ENCODE measurements around the gene METTL27. TPM values are rescaled to one million over a fixed set of nuclear protein-coding genes. Genes with fewer than 3 reads are reported as not detected.
"Not testable (repeated sequence)": the region's sequence is repeated elsewhere in the genome, so short reads cannot be mapped to it uniquely, and the experiment has no call there.

METTL27 gene
- total RNA-seq, 1 experiment from 2014 or later, result 0.12 TPM

GRCh38 chr7:73821597-73822285 is 20.6 kb downstream of the METTL27 start:
- not testable (repeated sequence) for DNase-seq (ENCODE audit: low read depth)

DNA sequence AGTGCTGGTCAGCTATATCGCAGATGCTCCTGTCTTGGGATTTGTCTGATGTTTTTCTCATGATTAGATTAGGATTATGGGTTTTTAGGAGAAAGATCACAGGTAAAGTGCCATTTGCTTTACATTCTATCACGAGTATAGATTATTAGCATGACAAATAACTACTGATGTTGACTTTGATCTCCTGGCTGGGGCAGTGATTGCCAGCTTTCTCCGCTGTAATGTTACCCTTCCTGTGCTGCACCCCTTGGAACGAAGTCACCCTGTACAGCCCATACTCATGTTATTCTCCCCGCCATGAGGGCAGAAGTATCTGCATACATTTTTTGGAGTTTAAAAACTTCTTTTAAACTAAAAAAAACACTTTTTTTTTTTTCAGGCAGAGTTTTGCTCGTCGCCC is 22.3 kb downstream of the METTL27 start:
- no peak for DNase-seq (ENCODE audit: low read depth)

- DNase-seq (ENCODE audit: low read depth), result no peak
Observed at GRCh38 chr7:73817121-73817520, 25.2 kb downstream of the METTL27 start.

- DNase-seq (ENCODE audit: low read depth), result no peak
Observed at GRCh38 chr7:73815436-73815835, 26.9 kb downstream of the METTL27 start.

DNA sequence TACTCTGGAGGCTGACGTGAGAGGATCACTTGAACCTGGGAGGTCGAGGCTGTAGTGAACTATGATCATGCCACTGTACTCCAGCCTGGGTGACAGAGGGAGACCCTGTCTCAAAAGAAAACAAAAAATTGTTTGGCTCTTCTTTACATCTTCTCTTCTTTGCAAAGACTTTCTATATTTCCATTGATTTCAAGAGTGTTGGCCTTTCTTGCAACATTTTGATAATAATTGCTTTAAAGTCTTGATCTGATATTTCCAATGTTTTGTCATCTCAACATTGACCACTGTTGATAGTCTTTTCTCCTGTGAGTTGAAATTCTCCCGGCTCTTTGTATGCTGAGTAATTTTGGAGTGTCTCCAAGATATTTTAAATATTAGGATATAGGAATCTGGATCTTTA is 29.3 kb downstream of the METTL27 start:
- no peak for DNase-seq (ENCODE audit: low read depth)

DNA sequence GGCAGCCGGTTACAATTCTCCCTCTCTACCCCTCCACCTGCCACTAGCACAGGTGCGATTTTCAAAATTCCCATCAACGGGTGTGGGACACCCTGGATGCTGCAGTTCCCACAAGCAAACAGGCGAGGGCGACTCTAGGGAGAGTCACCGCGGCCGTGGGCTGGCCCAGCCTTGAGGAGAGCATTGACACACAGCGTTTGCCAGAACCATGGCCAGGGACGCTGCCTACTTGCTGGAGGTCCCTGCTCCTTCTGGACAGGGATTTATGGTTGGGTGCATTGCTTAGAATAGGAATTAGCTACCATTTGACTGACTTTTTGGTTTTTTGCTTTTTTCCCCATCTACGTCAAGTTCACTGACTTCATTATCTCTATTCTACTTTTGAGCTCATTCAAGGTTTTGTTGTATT is 30.6 kb downstream of the METTL27 start:
- peak; percentile 58 for DNase-seq (ENCODE audit: low read depth)

DNA sequence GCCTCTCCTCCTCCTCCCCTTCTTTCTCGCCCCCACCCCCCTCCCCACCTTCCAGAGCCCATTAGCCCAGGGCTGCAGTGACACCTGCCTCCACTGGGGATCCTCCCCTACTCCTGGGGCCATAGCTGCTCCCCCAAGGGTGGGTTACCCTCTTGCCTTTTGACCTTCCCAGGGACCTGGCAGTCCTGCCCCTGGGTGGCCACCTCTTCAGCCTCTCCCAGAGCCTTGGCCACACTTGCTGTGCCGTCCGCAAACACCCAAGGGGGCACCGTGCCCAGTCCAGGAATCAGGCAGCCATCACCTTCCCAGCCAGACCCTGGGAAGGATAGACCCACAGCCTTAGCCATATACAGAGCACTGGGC is 31.3 kb downstream of the METTL27 start:
- DNase-seq (ENCODE audit: low read depth), result no peak

DNA sequence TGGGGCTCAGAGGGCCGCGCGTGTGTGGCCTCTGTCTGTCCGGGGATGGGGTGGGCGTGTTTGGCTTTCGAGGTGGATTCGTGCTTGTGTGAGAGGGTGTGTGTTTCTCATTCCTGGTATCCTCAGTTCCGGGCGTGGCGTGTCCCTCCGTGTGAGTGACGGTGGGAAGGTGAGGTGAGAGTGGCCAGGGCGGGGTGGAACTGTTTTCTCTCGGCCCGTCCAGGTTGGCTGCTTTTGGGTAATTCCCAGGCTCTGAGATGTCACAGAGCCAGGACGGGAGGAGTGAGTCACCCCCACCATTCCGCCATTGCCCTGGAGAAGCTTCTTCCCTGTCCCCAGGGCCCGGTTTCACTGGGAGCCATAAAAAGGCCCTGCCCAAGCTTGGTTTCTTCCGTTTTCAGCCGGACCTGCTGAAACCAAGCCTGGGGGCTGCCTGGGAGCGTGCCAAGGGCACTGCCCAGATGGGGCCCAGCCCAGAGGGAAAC is 32.8 kb downstream of the METTL27 start:
- DNase-seq (ENCODE audit: low read depth), result peak; percentile 78

DNA sequence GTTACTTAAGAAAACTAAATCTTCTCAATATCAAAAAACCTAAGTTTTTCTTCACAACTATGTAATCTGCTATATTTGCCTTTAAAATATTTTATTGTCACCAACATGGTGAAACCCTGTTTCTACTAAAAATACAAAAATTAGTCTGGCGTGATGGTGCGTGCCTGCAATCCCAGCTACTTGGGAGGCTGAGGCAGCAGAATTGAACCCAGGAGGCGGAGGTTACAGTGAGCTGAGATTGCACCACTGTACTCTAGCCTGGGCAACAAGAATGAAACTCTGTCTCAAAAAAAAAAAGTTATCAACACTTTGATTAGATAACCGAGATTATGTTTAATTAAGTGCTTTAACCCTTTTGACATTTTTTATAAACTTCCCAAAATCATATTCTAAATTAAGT is 39.9 kb downstream of the METTL27 start:
- DNase-seq (ENCODE audit: low read depth), result no peak

DNA sequence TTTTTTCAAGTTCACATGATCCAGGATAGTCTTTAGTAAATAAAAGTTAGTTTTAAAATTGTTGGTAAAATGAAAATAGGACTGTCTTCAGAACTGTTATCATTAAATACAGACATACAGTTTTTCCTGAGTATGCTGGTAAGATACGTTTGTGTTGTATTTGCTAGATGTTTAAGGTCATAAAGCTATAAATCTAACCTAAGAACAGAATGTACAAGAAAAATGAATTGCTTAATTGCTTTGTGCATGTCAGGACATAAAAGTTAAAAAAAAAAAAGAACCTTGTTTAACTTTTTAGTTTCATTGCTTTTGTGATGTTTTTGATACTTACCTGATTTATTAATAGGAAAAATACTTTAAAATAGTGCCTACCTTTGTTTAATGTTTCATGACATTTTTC is 40.7 kb downstream of the METTL27 start:
- DNase-seq (ENCODE audit: low read depth), result no peak

- peak; percentile 62 for DNase-seq (ENCODE audit: low read depth)
Observed at GRCh38 chr7:73799282-73800141, 42.8 kb downstream of the METTL27 start.

- not testable (repeated sequence) for DNase-seq (ENCODE audit: low read depth)
Observed at GRCh38 chr7:73797176-73797575, 45.1 kb downstream of the METTL27 start.

DNA sequence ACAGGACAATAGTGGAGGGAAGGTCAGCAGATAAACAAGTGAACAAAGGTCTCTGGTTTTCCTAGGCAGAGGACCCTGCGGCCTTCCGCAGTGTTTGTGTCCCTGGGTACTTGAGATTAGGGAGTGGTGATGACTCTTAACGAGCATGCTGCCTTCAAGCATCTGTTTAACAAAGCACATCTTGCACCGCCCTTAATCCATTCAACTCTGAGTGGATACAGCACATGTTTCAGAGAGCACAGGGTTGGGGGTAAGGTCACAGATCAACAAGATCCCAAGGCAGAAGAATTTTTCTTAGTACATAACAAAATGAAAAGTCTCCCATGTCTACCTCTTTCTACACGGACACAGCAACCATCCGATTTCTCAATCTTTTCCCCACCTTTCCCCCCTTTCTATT is 45.7 kb downstream of the METTL27 start:
- not testable (repeated sequence) for DNase-seq (ENCODE audit: low read depth)

- DNase-seq (ENCODE audit: low read depth), result not testable (repeated sequence)
Observed at GRCh38 chr7:73795188-73795587, 47.1 kb downstream of the METTL27 start.

DNA sequence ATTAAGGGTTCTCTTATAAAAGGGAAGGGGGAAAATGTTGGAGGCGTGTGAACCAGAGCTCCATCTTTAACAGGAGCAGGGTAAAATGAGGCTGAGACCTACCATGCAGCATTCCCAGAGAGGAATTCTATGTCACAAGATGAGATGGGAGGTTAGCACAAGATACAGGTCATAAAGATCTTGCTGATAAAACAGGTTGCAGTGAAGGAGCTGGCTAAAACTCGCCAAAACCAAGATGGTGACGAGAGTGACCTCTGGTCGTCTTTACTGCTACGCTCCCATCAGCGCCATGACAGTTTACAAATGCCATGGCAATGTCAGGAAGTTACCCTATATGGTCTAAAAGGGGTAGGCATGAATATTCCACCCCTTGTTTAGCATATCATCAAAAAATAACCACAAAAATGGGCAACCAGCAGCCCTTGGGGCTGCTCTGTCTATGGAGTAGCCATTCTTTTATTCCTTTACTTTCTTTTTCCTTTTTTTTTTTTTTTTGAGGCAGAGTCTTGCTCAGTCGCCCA is 51.1 kb downstream of the METTL27 start:
- peak; percentile 45 for DNase-seq (ENCODE audit: low read depth)

- DNase-seq (ENCODE audit: low read depth), result no peak
Observed at GRCh38 chr7:73789051-73789450, 53.3 kb downstream of the METTL27 start.

GRCh38 chr7:73787786-73788048 is 54.6 kb downstream of the METTL27 start:
- DNase-seq (ENCODE audit: low read depth), result not testable (repeated sequence)

- no peak for DNase-seq (ENCODE audit: low read depth)
Observed at GRCh38 chr7:73786588-73786987, 55.7 kb downstream of the METTL27 start.

Other genes starting within 250 kb of the METTL27 start
- gene MLXIPL, start 218.0 kb downstream of the METTL27 start, total RNA-seq (2014; rRNA removed; shearing (Covaris generic)), result not detected in 2 replicates
- 2.0 and 2.1 TPM in 2 replicates for gene VPS37D, start 174.7 kb downstream of the METTL27 start, total RNA-seq (2014; rRNA removed; shearing (Covaris generic))
- 2.3 and 2.5 TPM in 2 replicates for gene DNAJC30, start 159.1 kb downstream of the METTL27 start, total RNA-seq (2014; rRNA removed; shearing (Covaris generic))
- gene BUD23, start 158.9 kb downstream of the METTL27 start, total RNA-seq (2014; rRNA removed; shearing (Covaris generic)), result 54.5 and 55.3 TPM in 2 replicates
- gene STX1A, start 122.8 kb downstream of the METTL27 start, total RNA-seq (2014; rRNA removed; shearing (Covaris generic)), result 36.4 and 45.6 TPM in 2 replicates
- gene ABHD11, start 103.7 kb downstream of the METTL27 start, total RNA-seq (2014; rRNA removed; shearing (Covaris generic)), result 19.8 and 20.7 TPM in 2 replicates
- not detected in 2 replicates for gene CLDN3, start 72.2 kb downstream of the METTL27 start, total RNA-seq (2014; rRNA removed; shearing (Covaris generic))
- 0.49 and 1.2 TPM in 2 replicates for gene CLDN4, start 11.5 kb downstream of the METTL27 start, total RNA-seq (2014; rRNA removed; shearing (Covaris generic))
- not detected in 2 replicates for gene TMEM270, start 18.6 kb upstream of the METTL27 start, total RNA-seq (2014; rRNA removed; shearing (Covaris generic))
- 0.12 and 0.59 TPM in 2 replicates for gene ELN, start 185.7 kb upstream of the METTL27 start, total RNA-seq (2014; rRNA removed; shearing (Covaris generic))
- 48.9 and 49.9 TPM in 2 replicates for gene LIMK1, start 241.3 kb upstream of the METTL27 start, total RNA-seq (2014; rRNA removed; shearing (Covaris generic))